DND-41 (cell line): ENCODE measurements around the gene SAG.

Experiments used
- ATAC-seq: fragments of 200-7000 bp; cut with Tn5 transposase; 3 replicates; pipeline ENCODE4 v1.9.1; 2021; ENCODE audit warnings: low read depth; ENCODE audit not compliant: insufficient read depth
- DNase-seq: peaks from one replicate; pipeline ENCODE4 v3.0.0-alpha.2; 2020
- H2AFZ ChIP-seq: 2 replicates; pipeline ENCODE4 v1.6.0; 2012; ENCODE audit warnings: low read depth, low read length
- H3K27ac ChIP-seq: 2 replicates; pipeline ENCODE4 v1.5.1; 2012; ENCODE audit warnings: low read length, inconsistent platforms
- H3K27me3 ChIP-seq: fragments of 200-600 bp; sonication (generic); 2 replicates; pipeline ENCODE4 v1.6.0; 2012; ENCODE audit warnings: low read length, mild to moderate bottlenecking, inconsistent platforms; ENCODE audit not compliant: insufficient read depth, poor library complexity
- H3K36me3 ChIP-seq: 2 replicates; pipeline ENCODE4 v1.5.1; 2012; ENCODE audit warnings: low read length, inconsistent platforms; ENCODE audit not compliant: insufficient read depth
- H3K4me1 ChIP-seq: 2 replicates; pipeline ENCODE4 v1.5.1; 2012; ENCODE audit warnings: mild to moderate bottlenecking, low read length; ENCODE audit not compliant: insufficient read depth
- H3K4me2 ChIP-seq: 2 replicates; pipeline ENCODE4 v1.6.0; 2012; ENCODE audit warnings: mild to moderate bottlenecking, moderate library complexity, low read length, inconsistent platforms; ENCODE audit not compliant: insufficient read depth
- H3K4me3 ChIP-seq, 2 experiments: fragments of 200-600 bp in 1 of 2; shearing (Covaris generic) in 1 of 2; 2 replicates each; pipeline ENCODE4 v1.5.1; 2012 to 2016; ENCODE audit warnings: inconsistent platforms in 2 of 2, low read length in 2 of 2, mild to moderate bottlenecking in 2 of 2, low read depth in 1 of 2, moderate library complexity in 1 of 2
- H3K79me2 ChIP-seq: 2 replicates; pipeline ENCODE4 v1.6.0; 2012; ENCODE audit warnings: low read length, inconsistent platforms; ENCODE audit not compliant: insufficient read depth
- H3K9ac ChIP-seq: 2 replicates; pipeline ENCODE4 v1.6.0; 2012; ENCODE audit warnings: low read depth, mild to moderate bottlenecking, inconsistent platforms, low read length, moderate library complexity
- H3K9me3 ChIP-seq: 2 replicates; pipeline ENCODE4 v1.5.1; 2012; ENCODE audit warnings: low read length, moderate library complexity, mild to moderate bottlenecking, inconsistent platforms; ENCODE audit not compliant: insufficient read depth, severe bottlenecking
- H4K20me1 ChIP-seq: 2 replicates; pipeline ENCODE4 v1.6.0; 2012; ENCODE audit warnings: low read length; ENCODE audit not compliant: insufficient read depth
- EZH2 ChIP-seq: IDR thresholded peaks from 3 replicates; pipeline ENCODE4 v1.6.1; 2012; ENCODE audit warnings: borderline replicate concordance, low read depth, mild to moderate bottlenecking, moderate library complexity, low read length, inconsistent platforms; ENCODE audit not compliant: severe bottlenecking
- TF ChIP-seq, protein P1 (sequence below): IDR thresholded peaks from 2 replicates; pipeline ENCODE4 v1.5.1; 2012; ENCODE audit warnings: borderline replicate concordance, low read length, moderate library complexity, mild to moderate bottlenecking; ENCODE audit not compliant: poor library complexity, severe bottlenecking; ENCODE audit errors: extremely low read depth

Gene SAG

GRCh38 chr2:233341296-233341695, 33.7 kb downstream of the SAG start:
- Histone ChIP-seq H3K36me3 (no peaks in the 10 kb centered on the region), H3K4me3 (no peak overlapping the region), H4K20me1 (no peaks in the 10 kb centered on the region), H3K4me2 (no peak overlapping the region), H2AFZ (no peak overlapping the region), H3K9ac (no peak overlapping the region), H3K27ac (no peak overlapping the region), H3K79me2 (no peaks in the 10 kb centered on the region), H3K9me3 (no peaks in the 10 kb centered on the region), H3K27me3 (peaks cover 2% of the 10 kb centered on the region), H3K4me1 (no peaks in the 10 kb centered on the region)
- DNase-seq (no peak), ATAC-seq (no peak)
- TF ChIP-seq, protein P1, sequence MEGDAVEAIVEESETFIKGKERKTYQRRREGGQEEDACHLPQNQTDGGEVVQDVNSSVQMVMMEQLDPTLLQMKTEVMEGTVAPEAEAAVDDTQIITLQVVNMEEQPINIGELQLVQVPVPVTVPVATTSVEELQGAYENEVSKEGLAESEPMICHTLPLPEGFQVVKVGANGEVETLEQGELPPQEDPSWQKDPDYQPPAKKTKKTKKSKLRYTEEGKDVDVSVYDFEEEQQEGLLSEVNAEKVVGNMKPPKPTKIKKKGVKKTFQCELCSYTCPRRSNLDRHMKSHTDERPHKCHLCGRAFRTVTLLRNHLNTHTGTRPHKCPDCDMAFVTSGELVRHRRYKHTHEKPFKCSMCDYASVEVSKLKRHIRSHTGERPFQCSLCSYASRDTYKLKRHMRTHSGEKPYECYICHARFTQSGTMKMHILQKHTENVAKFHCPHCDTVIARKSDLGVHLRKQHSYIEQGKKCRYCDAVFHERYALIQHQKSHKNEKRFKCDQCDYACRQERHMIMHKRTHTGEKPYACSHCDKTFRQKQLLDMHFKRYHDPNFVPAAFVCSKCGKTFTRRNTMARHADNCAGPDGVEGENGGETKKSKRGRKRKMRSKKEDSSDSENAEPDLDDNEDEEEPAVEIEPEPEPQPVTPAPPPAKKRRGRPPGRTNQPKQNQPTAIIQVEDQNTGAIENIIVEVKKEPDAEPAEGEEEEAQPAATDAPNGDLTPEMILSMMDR: no peak
- TF ChIP-seq EZH2: no peak

- no peak for ATAC-seq
These were observed 34.7 kb downstream of the SAG start for GRCh38 chr2:233342301-233342700.

GRCh38 chr2:233343171-233343705, 35.6 kb downstream of the SAG start:
- Histone ChIP-seq H2AFZ (no peak overlapping the region), H3K79me2 (no peaks in the 10 kb centered on the region), H3K27me3 (peaks cover 3% of the 10 kb centered on the region), H4K20me1 (no peaks in the 10 kb centered on the region), H3K36me3 (no peaks in the 10 kb centered on the region), H3K4me3 (no peak overlapping the region), H3K4me2 (no peak overlapping the region), H3K4me1 (no peaks in the 10 kb centered on the region), H3K27ac (no peak overlapping the region), H3K9ac (no peak overlapping the region), H3K9me3 (no peaks in the 10 kb centered on the region)
- ATAC-seq (no peak), DNase-seq (no peak)
- TF ChIP-seq EZH2: no peak
- TF ChIP-seq, protein P1: no peak

More at GRCh38 chr2:233342301-233342700, 34.7 kb downstream of the SAG start:
- Histone ChIP-seq H2AFZ (no peak overlapping the region), H3K4me2 (no peak overlapping the region), H3K36me3 (no peaks in the 10 kb centered on the region), H3K9ac (no peak overlapping the region), H3K27ac (no peak overlapping the region), H3K9me3 (no peaks in the 10 kb centered on the region), H3K4me1 (no peaks in the 10 kb centered on the region), H3K79me2 (no peaks in the 10 kb centered on the region), H3K27me3 (peaks cover 3% of the 10 kb centered on the region), H4K20me1 (no peaks in the 10 kb centered on the region), H3K4me3 (no peak overlapping the region)
- TF ChIP-seq EZH2: no peak
- TF ChIP-seq, protein P1: no peak
- DNase-seq: no peak
